Loucy (cell line): ENCODE data around the gene ZNRF3.

ENCODE experiments used
- H2AFZ ChIP-seq: fragments of 200-600 bp; sonication (generic); 2 replicates; pipeline ENCODE4 v1.6.0; 2016; ENCODE audit warnings: antibody characterized with exemption, mild to moderate bottlenecking, low read length, moderate library complexity
- H3F3A ChIP-seq: fragments of 200-600 bp; 2 replicates; pipeline ENCODE4 v1.6.0; 2016; ENCODE audit warnings: antibody characterized with exemption, low read depth, mild to moderate bottlenecking
- H3K27me3 ChIP-seq: fragments of 200-600 bp; sonication (generic); 2 replicates; pipeline ENCODE4 v1.6.1; 2014; ENCODE audit warnings: low read length, mild to moderate bottlenecking; ENCODE audit not compliant: insufficient read depth, poor library complexity, severe bottlenecking
- H3K36me3 ChIP-seq: fragments of 200-600 bp; sonication (generic); 2 replicates; pipeline ENCODE4 v1.6.1; 2016; ENCODE audit warnings: low read length; ENCODE audit not compliant: insufficient read depth
- H3K4me1 ChIP-seq: fragments of 200-600 bp; sonication (generic); 2 replicates; pipeline ENCODE4 v1.5.1; 2014; ENCODE audit warnings: low read length, mild to moderate bottlenecking; ENCODE audit not compliant: insufficient read depth, poor library complexity, severe bottlenecking
- H3K4me2 ChIP-seq: fragments of 200-600 bp; sonication (generic); 2 replicates; pipeline ENCODE4 v1.6.0; 2014; ENCODE audit warnings: antibody characterized with exemption, low read length, low read depth, mild to moderate bottlenecking; ENCODE audit not compliant: poor library complexity, severe bottlenecking
- H3K4me3 ChIP-seq: fragments of 200-600 bp; sonication (generic); 2 replicates; pipeline ENCODE4 v1.5.1; 2014; ENCODE audit warnings: low read length, mild to moderate bottlenecking, mixed read lengths; ENCODE audit not compliant: poor library complexity, severe bottlenecking
- H3K79me2 ChIP-seq: fragments of 200-600 bp; sonication (generic); 2 replicates; pipeline ENCODE4 v1.6.1; 2014; ENCODE audit warnings: low read length; ENCODE audit not compliant: insufficient read depth
- H3K9ac ChIP-seq: fragments of 200-600 bp; sonication (generic); 2 replicates; pipeline ENCODE4 v1.6.0; 2014; ENCODE audit warnings: mild to moderate bottlenecking, low read depth, low read length, moderate library complexity; ENCODE audit not compliant: poor library complexity, severe bottlenecking
- H3K9me2 ChIP-seq: fragments of 200-600 bp; sonication (generic); replicated peaks from 2 replicates; pipeline ENCODE4 v1.6.1; 2016; ENCODE audit warnings: low read depth, low read length, mixed read lengths
- H3K9me3 ChIP-seq: fragments of 200-600 bp; sonication (generic); 2 replicates; pipeline ENCODE4 v1.6.1; 2014; ENCODE audit warnings: mild to moderate bottlenecking, antibody characterized with exemption, low read length, low read depth; ENCODE audit not compliant: insufficient read depth
- H4K20me1 ChIP-seq: fragments of 200-600 bp; sonication (generic); 2 replicates; pipeline ENCODE4 v1.6.0; 2014; ENCODE audit warnings: antibody characterized with exemption, low read length, mild to moderate bottlenecking; ENCODE audit not compliant: insufficient read depth, poor library complexity, severe bottlenecking
- EZH2phosphoT487 ChIP-seq: fragments of 200-600 bp; IDR thresholded peaks from 2 replicates; pipeline ENCODE4 v1.6.1; 2018; ENCODE audit warnings: antibody characterized with exemption, mild to moderate bottlenecking, moderate library complexity, borderline replicate concordance
- TF ChIP-seq, protein P1 (sequence below): fragments of 200-600 bp; sonication (generic); conservative IDR thresholded peaks from 2 replicates; pipeline ENCODE4 v1.5.1; 2014; ENCODE audit warnings: mild to moderate bottlenecking, antibody characterized with exemption, low read length

ZNRF3 gene

DNA sequence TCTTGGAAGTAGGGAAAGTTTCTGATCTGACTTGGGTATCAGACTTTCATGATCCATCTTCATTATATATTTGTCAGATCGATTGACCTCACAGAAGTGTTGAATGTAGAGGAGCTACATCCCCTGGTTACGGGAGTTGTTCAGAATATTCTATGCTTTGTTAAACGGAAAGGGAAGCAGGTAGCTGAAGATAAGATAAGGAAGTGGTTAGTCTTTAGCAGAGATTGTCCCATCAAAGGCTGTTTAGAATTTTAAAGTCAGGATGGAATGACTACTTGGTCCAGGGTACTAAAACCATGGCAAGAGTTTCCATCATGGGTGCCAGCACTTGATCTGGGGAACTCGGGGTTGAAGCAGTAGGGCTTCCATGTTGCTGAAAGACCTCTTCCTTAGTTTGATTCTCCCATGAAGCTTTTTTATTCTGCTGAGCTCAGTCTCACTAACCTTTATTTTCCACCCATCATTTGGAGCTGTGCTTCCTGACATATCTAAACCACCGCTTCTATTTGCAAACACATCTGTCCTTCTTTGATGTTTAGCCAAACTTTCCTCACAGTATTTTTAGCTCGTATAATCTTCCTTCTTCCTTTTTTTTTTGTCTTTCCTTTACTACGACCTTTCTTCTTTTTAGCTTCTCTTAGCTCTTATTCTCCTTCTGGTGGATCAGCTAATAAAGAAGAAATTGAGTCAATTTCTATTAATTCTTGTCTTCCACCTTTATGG, 182.3 kb downstream of the ZNRF3 start:
- Histone ChIP-seq H3K4me2 (peak overlapping the region; percentile 36), H3K79me2 (no peaks in the 10 kb centered on the region), H3K9ac (no peak overlapping the region), H2AFZ (no peak overlapping the region), H4K20me1 (no peaks in the 10 kb centered on the region), H3K27me3 (no peaks in the 10 kb centered on the region), H3K36me3 (no peaks in the 10 kb centered on the region), H3K9me3 (no peaks in the 10 kb centered on the region), H3K4me1 (peaks cover 12% of the 10 kb centered on the region), H3K4me3 (no peak overlapping the region), H3F3A (no peaks in the 10 kb centered on the region), H3K9me2 (no peaks in the 10 kb centered on the region)
- no peak for TF ChIP-seq EZH2phosphoT487
- TF ChIP-seq, protein P1, sequence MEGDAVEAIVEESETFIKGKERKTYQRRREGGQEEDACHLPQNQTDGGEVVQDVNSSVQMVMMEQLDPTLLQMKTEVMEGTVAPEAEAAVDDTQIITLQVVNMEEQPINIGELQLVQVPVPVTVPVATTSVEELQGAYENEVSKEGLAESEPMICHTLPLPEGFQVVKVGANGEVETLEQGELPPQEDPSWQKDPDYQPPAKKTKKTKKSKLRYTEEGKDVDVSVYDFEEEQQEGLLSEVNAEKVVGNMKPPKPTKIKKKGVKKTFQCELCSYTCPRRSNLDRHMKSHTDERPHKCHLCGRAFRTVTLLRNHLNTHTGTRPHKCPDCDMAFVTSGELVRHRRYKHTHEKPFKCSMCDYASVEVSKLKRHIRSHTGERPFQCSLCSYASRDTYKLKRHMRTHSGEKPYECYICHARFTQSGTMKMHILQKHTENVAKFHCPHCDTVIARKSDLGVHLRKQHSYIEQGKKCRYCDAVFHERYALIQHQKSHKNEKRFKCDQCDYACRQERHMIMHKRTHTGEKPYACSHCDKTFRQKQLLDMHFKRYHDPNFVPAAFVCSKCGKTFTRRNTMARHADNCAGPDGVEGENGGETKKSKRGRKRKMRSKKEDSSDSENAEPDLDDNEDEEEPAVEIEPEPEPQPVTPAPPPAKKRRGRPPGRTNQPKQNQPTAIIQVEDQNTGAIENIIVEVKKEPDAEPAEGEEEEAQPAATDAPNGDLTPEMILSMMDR: no peak

DNA sequence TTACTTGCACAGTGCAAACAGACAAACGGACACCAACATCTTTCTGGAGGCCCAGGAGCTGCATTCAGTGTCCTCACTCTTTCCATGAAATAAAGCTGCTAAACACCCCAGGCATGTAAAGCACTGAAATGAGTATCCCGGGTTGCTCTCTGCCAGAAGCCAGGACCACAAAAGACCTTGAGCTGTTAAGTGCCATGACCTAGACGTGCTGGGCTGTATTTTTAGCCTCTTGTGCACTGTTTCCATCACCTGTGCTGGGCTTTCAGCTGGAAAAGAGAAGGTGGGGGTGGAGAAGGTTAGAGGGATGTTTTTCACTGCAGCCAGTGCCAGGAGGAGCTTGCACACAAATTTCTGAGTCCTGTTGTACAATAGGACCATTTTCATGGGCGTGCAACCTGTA, 186.1 kb downstream of the ZNRF3 start:
- H3K9me2 ChIP-seq: no peaks in the 10 kb centered on the region
- H3K27me3 ChIP-seq: no peaks in the 10 kb centered on the region
- H3F3A ChIP-seq: no peaks in the 10 kb centered on the region
- H3K4me2 ChIP-seq: no peak overlapping the region
- no peaks in the 10 kb centered on the region for H3K9me3 ChIP-seq
- no peak overlapping the region for H2AFZ ChIP-seq
- H3K79me2 ChIP-seq: no peaks in the 10 kb centered on the region
- H4K20me1 ChIP-seq: no peaks in the 10 kb centered on the region
- TF ChIP-seq EZH2phosphoT487: no peak
- TF ChIP-seq, protein P1: no peak
- no peak overlapping the region for H3K9ac ChIP-seq
- H3K4me1 ChIP-seq: peaks cover 18% of the 10 kb centered on the region
- H3K36me3 ChIP-seq: no peaks in the 10 kb centered on the region
- H3K4me3 ChIP-seq: no peak overlapping the region

DNA sequence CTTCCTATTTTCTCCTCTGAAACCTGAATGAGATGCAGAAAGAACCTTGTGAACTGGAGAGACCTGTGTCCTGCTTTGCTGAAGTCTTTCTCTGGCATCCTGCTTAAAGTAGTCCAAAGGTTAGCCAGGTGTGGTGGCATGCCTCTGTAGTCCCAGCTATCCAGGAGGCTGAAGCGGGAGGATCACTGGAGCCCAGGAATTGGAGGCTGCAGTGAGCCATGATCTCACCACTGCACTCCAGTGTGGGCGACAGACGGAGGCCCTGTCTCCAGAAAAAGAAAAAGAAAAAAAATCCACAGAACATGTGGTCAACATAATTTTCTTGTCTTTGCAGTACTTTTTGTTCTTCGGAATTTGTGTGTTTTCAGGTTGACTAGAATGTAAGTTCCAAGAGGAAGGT, 187.1 kb downstream of the ZNRF3 start:
- TF ChIP-seq, protein P1: no peak
- no peak for TF ChIP-seq EZH2phosphoT487
- H3K9me3 ChIP-seq: no peaks in the 10 kb centered on the region
- 0 out of 2 replicates have a peak, but pooled peaks cover 3% of the 10 kb centered on the region for H3F3A ChIP-seq
- no peaks in the 10 kb centered on the region for H3K79me2 ChIP-seq
- H3K4me3 ChIP-seq: no peak overlapping the region
- H4K20me1 ChIP-seq: no peaks in the 10 kb centered on the region
- no peak overlapping the region for H3K4me2 ChIP-seq
- H3K4me1 ChIP-seq: peaks cover 16% of the 10 kb centered on the region
- no peaks in the 10 kb centered on the region for H3K27me3 ChIP-seq
- H2AFZ ChIP-seq: no peak overlapping the region
- no peaks in the 10 kb centered on the region for H3K36me3 ChIP-seq
- no peak overlapping the region for H3K9ac ChIP-seq
- H3K9me2 ChIP-seq: no peaks in the 10 kb centered on the region
